Fibroblast of mammary gland (primary cell): Measurements from ENCODE around the gene AKAP12.

ENCODE experiments used
- DNase-seq: peaks from one replicate; pipeline ENCODE4 v3.0.0-alpha.2; 2010; ENCODE audit warnings: low read depth
- H3K4me3 ChIP-seq: 2 replicates; pipeline ENCODE4 v1.5.1; 2011; ENCODE audit warnings: low read depth, mild to moderate bottlenecking, low read length, moderate library complexity; ENCODE audit not compliant: control insufficient read depth
- TF ChIP-seq, protein P1 (sequence below): conservative IDR thresholded peaks from 2 replicates; pipeline ENCODE4 v1.5.1; 2011; ENCODE audit warnings: low read depth, low read length, inconsistent platforms; ENCODE audit not compliant: control insufficient read depth, insufficient read depth

Gene AKAP12

DNA sequence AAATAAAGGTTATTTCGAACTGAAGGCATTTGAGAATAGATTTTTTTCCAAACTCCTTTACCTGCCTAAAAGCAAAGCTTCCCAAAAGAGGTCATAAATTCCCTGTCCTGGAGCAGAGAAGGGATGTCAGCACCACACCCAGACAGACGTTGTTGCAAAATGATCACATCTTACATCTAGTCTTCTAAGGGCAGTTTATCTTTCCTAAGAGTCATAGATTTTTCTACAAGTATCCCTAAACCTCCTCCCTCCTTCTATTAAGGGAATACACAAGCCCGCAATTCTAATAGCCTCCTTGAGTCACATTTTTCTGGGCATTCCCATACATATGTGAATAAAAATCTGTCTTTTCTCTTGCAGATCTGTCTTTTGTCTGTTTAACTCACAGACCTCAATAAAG is 20.6 kb upstream of the AKAP12 start:
- TF ChIP-seq, protein P1, sequence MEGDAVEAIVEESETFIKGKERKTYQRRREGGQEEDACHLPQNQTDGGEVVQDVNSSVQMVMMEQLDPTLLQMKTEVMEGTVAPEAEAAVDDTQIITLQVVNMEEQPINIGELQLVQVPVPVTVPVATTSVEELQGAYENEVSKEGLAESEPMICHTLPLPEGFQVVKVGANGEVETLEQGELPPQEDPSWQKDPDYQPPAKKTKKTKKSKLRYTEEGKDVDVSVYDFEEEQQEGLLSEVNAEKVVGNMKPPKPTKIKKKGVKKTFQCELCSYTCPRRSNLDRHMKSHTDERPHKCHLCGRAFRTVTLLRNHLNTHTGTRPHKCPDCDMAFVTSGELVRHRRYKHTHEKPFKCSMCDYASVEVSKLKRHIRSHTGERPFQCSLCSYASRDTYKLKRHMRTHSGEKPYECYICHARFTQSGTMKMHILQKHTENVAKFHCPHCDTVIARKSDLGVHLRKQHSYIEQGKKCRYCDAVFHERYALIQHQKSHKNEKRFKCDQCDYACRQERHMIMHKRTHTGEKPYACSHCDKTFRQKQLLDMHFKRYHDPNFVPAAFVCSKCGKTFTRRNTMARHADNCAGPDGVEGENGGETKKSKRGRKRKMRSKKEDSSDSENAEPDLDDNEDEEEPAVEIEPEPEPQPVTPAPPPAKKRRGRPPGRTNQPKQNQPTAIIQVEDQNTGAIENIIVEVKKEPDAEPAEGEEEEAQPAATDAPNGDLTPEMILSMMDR = no peak
- DNase-seq = no peak
- H3K4me3 ChIP-seq = no peak overlapping the region

DNA sequence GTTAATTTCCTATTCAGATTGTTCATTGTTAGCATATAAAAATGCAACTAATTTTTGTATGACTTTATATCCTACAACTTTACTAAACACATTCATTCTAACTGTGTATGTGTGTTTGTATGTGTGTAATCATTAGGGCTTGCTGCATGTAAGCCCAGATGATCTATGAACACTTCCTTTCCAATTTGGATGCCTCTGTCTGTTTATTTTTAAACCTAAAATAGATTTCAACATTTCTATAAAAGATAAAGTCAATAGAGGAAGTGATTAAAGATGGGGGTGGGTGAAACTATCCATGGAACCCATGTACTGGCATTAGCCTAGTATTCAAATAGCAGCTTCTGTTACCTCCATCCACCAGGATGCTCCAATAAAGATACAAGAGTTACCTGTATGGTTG is 15.7 kb upstream of the AKAP12 start:
- no peak for DNase-seq
- H3K4me3 ChIP-seq = no peak overlapping the region
- TF ChIP-seq, protein P1 = no peak

DNA sequence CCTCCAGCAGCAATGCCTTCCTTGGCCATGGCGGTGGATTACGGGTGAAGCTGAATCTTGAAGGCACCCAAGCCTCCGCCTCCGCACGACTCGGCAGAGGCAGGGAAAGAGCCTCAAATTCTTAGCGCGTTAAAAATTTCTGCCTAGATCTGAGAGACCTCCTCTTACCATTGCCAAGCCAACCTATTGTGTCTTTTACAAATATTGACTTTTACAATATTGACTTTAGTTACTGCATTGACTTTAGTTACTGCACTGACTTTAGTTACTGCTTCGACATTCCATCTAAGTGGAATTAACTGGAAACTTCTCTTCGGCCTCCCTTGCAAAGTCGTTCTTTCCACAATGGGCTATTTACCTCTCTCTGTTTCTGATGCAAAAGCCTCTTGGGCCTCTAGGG is 13.8 kb upstream of the AKAP12 start:
- DNase-seq = no peak
- H3K4me3 ChIP-seq = no peak overlapping the region
- TF ChIP-seq, protein P1 = no peak

DNA sequence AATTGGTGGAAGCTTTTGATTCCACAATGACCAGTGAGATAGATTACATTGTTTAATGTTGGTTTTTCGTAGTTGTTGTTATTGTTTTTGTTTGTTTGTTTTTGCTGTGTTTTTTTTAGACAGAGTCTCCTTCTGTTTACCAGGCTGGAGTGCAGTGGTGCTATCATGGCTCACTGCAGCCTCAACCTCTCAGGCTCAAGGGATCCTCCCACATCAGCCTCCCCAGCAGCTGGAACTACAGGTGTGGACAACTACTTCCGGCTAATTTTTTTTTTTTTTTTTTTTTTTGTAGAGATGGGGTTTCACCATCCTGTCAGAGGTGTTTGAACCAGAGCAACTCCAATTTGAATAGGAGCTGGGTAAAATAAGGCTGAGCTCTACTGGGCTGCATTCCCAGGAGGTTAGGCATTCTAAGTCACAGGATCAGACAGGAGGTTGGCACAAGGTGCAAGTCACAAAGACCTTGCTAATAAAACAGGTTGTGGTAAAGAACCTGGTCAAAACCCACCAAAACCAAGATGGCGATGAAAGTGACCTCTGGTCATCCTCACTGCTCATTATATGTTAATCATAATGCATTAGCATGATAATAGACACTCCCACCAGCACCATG is 10.9 kb upstream of the AKAP12 start:
- DNase-seq = no peak
- TF ChIP-seq, protein P1 = no peak
- H3K4me3 ChIP-seq = no peak overlapping the region

DNA sequence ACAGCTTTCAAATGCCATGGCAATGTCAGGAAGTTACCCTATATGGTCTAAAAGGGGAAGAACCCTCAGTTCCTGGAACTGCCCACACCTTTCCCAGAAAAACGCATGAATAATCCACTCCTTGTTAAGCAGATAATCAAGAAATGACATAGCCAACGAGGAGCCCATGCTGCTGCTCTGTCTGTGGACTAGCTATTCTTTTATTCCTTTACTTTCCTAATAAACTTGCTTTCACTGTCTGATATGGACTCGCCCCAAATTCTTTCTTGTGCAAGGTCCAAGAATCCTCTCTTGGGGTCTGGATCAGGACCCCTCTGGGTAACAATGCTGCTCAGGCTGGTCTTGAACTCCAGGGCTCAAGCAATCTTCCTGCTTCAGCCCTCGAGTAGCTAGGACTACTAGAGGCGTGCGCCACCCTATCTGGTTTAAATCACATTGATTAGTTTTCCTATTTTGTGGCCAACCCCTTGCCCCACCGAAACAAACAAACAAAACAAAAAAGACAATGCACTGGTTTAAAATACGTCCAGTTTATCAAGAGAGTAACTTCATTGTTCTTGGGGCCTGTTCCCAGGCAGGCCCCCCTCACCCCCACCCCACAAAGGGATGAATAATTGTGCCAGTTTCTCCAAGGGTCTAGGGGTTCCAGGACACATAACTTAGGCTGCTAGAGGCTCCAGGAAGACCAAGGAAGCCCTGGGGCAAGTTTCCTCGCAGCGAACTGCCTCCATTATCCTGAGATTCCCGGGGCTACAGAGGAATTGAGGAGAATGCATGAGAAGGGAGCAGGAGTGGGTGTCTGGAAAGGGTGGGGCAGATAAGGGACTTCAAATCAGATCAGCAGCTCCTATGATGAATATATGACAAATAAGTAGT is 10.1 kb upstream of the AKAP12 start:
- TF ChIP-seq, protein P1 = no peak
- no peak for DNase-seq
- H3K4me3 ChIP-seq = no peak overlapping the region

DNA sequence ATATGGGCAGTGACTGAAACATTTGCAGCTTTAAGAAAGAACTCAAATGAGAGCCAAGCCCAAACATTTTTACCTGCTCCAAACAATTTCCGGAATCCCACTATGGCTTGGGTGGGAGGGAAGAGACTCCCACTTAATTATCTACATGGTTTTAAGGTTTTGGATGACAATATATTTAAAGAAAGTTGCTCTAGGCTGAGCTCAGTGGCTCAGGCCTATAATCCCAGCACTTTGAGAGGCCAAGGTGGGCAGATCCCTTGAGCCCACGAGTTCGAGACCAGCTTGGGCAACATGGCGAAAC is 9.5 kb upstream of the AKAP12 start:
- TF ChIP-seq, protein P1 = no peak
- no peak for DNase-seq
- H3K4me3 ChIP-seq = no peak overlapping the region
